IMR-90 (cell line): ENCODE measurements around the gene TMEM225. TPM values are rescaled to one million over a fixed set of nuclear protein-coding genes. Genes with fewer than 3 reads are reported as not detected.

Experiments
- ATAC-seq: fragments of 200-7000 bp; cut with Tn5 transposase; 2 replicates; pipeline ENCODE4 v1.9.1; 2020; ENCODE audit warnings: low read depth, mild to moderate bottlenecking, moderate library complexity
- Bru-seq: library from RNA; stranded (reverse); fragments of 400-500 nt; gene quantifications from one replicate; lab custom pipeline; 2021; lab: Mats Ljungman, UMichigan
- BruChase-seq, 2 experiments: library from RNA; stranded (reverse); fragments of 400-500 nt; gene quantifications; one replicate each; lab custom pipeline; 2021; lab: Mats Ljungman, UMichigan
- BruUV-seq: library from RNA; stranded (reverse); fragments of 400-500 nt; replicated peaks from 2 replicates; lab custom pipeline; 2021; lab: Mats Ljungman, UMichigan
- CTCF ChIA-PET: fragments of 300-600 bp; formaldehyde crosslinking; extraction: SDS; loops from one replicate; lab custom pipeline; 2021; ENCODE audit warnings: antibody characterized with exemption; lab: Yijun Ruan, JAX
- POLR2A ChIA-PET: fragments of 300-600 bp; sonication (Branson Sonifier 250); formaldehyde crosslinking; loops from one replicate; lab custom pipeline; 2022; ENCODE audit warnings: antibody characterized with exemption; ENCODE audit not compliant: unreplicated experiment; lab: Charles Lee
- DNase-seq: peaks from one replicate; pipeline ENCODE4 v3.0.0; 2013
- H2AFZ ChIP-seq: replicated peaks from 2 replicates; pipeline ENCODE3; 2013; ENCODE audit warnings: low read length, mild to moderate bottlenecking; ENCODE audit not compliant: poor library complexity
- H2AK5ac ChIP-seq: 2 replicates; pipeline ENCODE4 v1.6.1; 2013; ENCODE audit warnings: low read depth, low read length, inconsistent platforms
- H2AK9ac ChIP-seq: replicated peaks from 2 replicates; pipeline ENCODE3; 2013; ENCODE audit warnings: mild to moderate bottlenecking, low read depth, low read length, moderate library complexity; ENCODE audit not compliant: poor library complexity
- H2BK120ac ChIP-seq: 2 replicates; pipeline ENCODE4 v1.6.1; 2013; ENCODE audit warnings: low read depth, low read length, inconsistent platforms
- H2BK15ac ChIP-seq: 3 replicates; pipeline ENCODE4 v1.6.1; 2013; ENCODE audit warnings: low read depth, low read length, inconsistent platforms
- H2BK20ac ChIP-seq: 2 replicates; pipeline ENCODE4 v1.6.1; 2013; ENCODE audit warnings: low read depth, mild to moderate bottlenecking, inconsistent platforms, low read length, moderate library complexity
- H2BK5ac ChIP-seq: 2 replicates; pipeline ENCODE4 v1.6.1; 2013; ENCODE audit warnings: mild to moderate bottlenecking, low read depth, low read length, inconsistent platforms; ENCODE audit not compliant: poor library complexity, severe bottlenecking
- H3K14ac ChIP-seq: replicated peaks from 2 replicates; pipeline ENCODE4 v1.6.1; 2013; ENCODE audit warnings: low read depth, low read length, inconsistent platforms
- H3K18ac ChIP-seq: 2 replicates; pipeline ENCODE4 v1.6.1; 2013; ENCODE audit warnings: low read depth, low read length, control low read depth
- H3K23ac ChIP-seq: 2 replicates; pipeline ENCODE4 v1.6.1; 2013; ENCODE audit warnings: low read depth, low read length, inconsistent platforms
- H3K27ac ChIP-seq: 2 replicates; pipeline ENCODE4 v1.5.1; 2013; ENCODE audit warnings: mild to moderate bottlenecking, control low read depth, low read length; ENCODE audit not compliant: insufficient read depth
- H3K27me3 ChIP-seq: 2 replicates; pipeline ENCODE4 v1.6.1; 2013; ENCODE audit warnings: low read length; ENCODE audit not compliant: control insufficient read depth, insufficient read depth
- H3K36me3 ChIP-seq: 2 replicates; pipeline ENCODE4 v1.6.1; 2013; ENCODE audit warnings: low read length, mixed read lengths; ENCODE audit not compliant: control insufficient read depth, insufficient read depth
- H3K4ac ChIP-seq: 2 replicates; pipeline ENCODE4 v1.6.1; 2013; ENCODE audit warnings: low read depth, low read length, inconsistent platforms
- H3K4me1 ChIP-seq: 2 replicates; pipeline ENCODE4 v1.6.1; 2013; ENCODE audit warnings: low read length, mixed read lengths; ENCODE audit not compliant: control insufficient read depth, insufficient read depth
- H3K4me2 ChIP-seq: 2 replicates; pipeline ENCODE4 v1.6.1; 2013; ENCODE audit warnings: low read depth, mild to moderate bottlenecking, control low read depth, low read length, moderate library complexity
- H3K4me3 ChIP-seq: 2 replicates; pipeline ENCODE4 v1.5.1; 2013; ENCODE audit warnings: low read depth, mild to moderate bottlenecking, control low read depth, low read length, moderate library complexity; ENCODE audit not compliant: insufficient read depth
- H3K56ac ChIP-seq: 2 replicates; pipeline ENCODE4 v1.6.1; 2013; ENCODE audit warnings: low read length, inconsistent platforms; ENCODE audit not compliant: insufficient read depth; ENCODE audit errors: extremely low read depth
- H3K79me1 ChIP-seq, 2 experiments: 2 replicates each; pipeline ENCODE4 v1.6.1; 2013; ENCODE audit warnings: low read length in 2 of 2, inconsistent platforms in 1 of 2, low read depth in 1 of 2
- H3K9ac ChIP-seq: 2 replicates; pipeline ENCODE4 v1.6.1; 2013; ENCODE audit warnings: low read depth, low read length, control low read depth
- H3K9me1 ChIP-seq: 2 replicates; pipeline ENCODE4 v1.6.1; 2013; ENCODE audit warnings: low read length, inconsistent platforms; ENCODE audit not compliant: insufficient read depth
- H3K9me3 ChIP-seq: 2 replicates; pipeline ENCODE4 v1.6.1; 2013; ENCODE audit warnings: low read length; ENCODE audit not compliant: control insufficient read depth, insufficient read depth
- H4K20me1 ChIP-seq: 2 replicates; pipeline ENCODE4 v1.6.1; 2013; ENCODE audit warnings: low read length, inconsistent platforms; ENCODE audit not compliant: insufficient read depth
- H4K5ac ChIP-seq: 2 replicates; pipeline ENCODE4 v1.6.1; 2013; ENCODE audit warnings: mild to moderate bottlenecking, low read depth, low read length, control low read depth
- H4K8ac ChIP-seq, 2 experiments: 2 replicates each; pipeline ENCODE4 v1.6.1; 2013; ENCODE audit warnings: low read depth in 2 of 2, low read length in 2 of 2, control low read depth in 1 of 2, inconsistent platforms in 1 of 2
- H4K91ac ChIP-seq: 2 replicates; pipeline ENCODE4 v1.6.1; 2013; ENCODE audit warnings: low read depth, low read length, inconsistent platforms; ENCODE audit not compliant: insufficient read depth
- BHLHE40 ChIP-seq: fragments of 150-350 bp; IDR thresholded peaks from 2 replicates; pipeline ENCODE4 v1.6.1; 2016; ENCODE audit warnings: mild to moderate bottlenecking, low read depth, low read length
- CEBPB ChIP-seq: IDR thresholded peaks from 2 replicates; pipeline ENCODE4 v1.6.1; 2012; ENCODE audit warnings: low read depth, low read length, improper control_type of control experiment
- CHD1 ChIP-seq: IDR thresholded peaks from 2 replicates; pipeline ENCODE4 v1.6.1; 2012; ENCODE audit warnings: low read depth, low read length, improper control_type of control experiment
- ELK1 ChIP-seq: fragments of 150-350 bp; IDR thresholded peaks from 2 replicates; pipeline ENCODE4 v1.6.1; 2016; ENCODE audit warnings: low read depth, mild to moderate bottlenecking, low read length, moderate library complexity, borderline replicate concordance
- FOS ChIP-seq: fragments of 150-350 bp; IDR thresholded peaks from 2 replicates; pipeline ENCODE4 v1.6.1; 2016; ENCODE audit warnings: low read depth, low read length
- MAFK ChIP-seq: IDR thresholded peaks from 2 replicates; pipeline ENCODE4 v1.6.1; 2012; ENCODE audit warnings: low read depth, low read length, improper control_type of control experiment
- MAZ ChIP-seq: IDR thresholded peaks from 2 replicates; pipeline ENCODE4 v1.6.1; 2012; ENCODE audit warnings: low read depth, mild to moderate bottlenecking, low read length, improper control_type of control experiment, moderate library complexity, borderline replicate concordance
- MXI1 ChIP-seq: IDR thresholded peaks from 2 replicates; pipeline ENCODE4 v1.6.1; 2012; ENCODE audit warnings: low read depth, mild to moderate bottlenecking, low read length, moderate library complexity, borderline replicate concordance
- NFE2L2 ChIP-seq: fragments of 150-350 bp; IDR thresholded peaks from 2 replicates; pipeline ENCODE4 v1.6.1; 2016; ENCODE audit warnings: low read depth, mild to moderate bottlenecking, low read length
- POLR2A ChIP-seq: IDR thresholded peaks from 2 replicates; pipeline ENCODE4 v1.6.1; 2012; ENCODE audit warnings: mild to moderate bottlenecking, low read depth, low read length
- RAD21 ChIP-seq: IDR thresholded peaks from 2 replicates; pipeline ENCODE4 v1.6.1; 2012; ENCODE audit warnings: low read length, improper control_type of control experiment
- RCOR1 ChIP-seq: IDR thresholded peaks from 2 replicates; pipeline ENCODE4 v1.6.1; 2012; ENCODE audit warnings: mild to moderate bottlenecking, low read length, improper control_type of control experiment; ENCODE audit not compliant: insufficient replicate concordance
- RFX5 ChIP-seq: IDR thresholded peaks from 2 replicates; pipeline ENCODE4 v1.8.0; 2012; ENCODE audit warnings: low read depth, mild to moderate bottlenecking, low read length, moderate library complexity
- SMC3 ChIP-seq: fragments of 150-350 bp; IDR thresholded peaks from 2 replicates; pipeline ENCODE4 v1.6.1; 2016; ENCODE audit warnings: low read depth, mild to moderate bottlenecking, antibody characterized with exemption, low read length, moderate library complexity
- WGBS, 2 experiments: methylation state at CpG; one replicate each; pipeline versions ENCODE4 v1.1.5 to v1.1.7; 2013; ENCODE audit warnings: missing lambda C conversion rate in 2 of 2; ENCODE audit not compliant: insufficient read length in 1 of 2; ENCODE audit errors: extremely low coverage in 2 of 2; 5-methylcytosine and 5-hydroxymethylcytosine counted together
- dilution Hi-C: fragments of 300-500 bp; cut with HindIII; formaldehyde crosslinking; loops from one replicate; pipeline ENCODE4 v1.14.3; 2018; ENCODE audit warnings: low sequenced_read_pairs; ENCODE audit not compliant: unreplicated experiment
- in situ Hi-C: fragments of 300-500 bp; cut with MboI; formaldehyde crosslinking; loops from 3 replicates; pipeline ENCODE4 v1.14.3; 2019; ENCODE audit warnings: low sequenced_read_pairs, inconsistent platforms, mixed read lengths
- intact Hi-C: fragments of 100-400 bp; cut with micrococcal nuclease; formaldehyde crosslinking; loops from 2 replicates; pipeline ENCODE4 v1.10.0; 2022
- long read RNA-seq: library from polyadenylated mRNA; unstranded; transcript quantifications from one replicate; pipeline ENCODE4 v2.0.0, GENCODE V29; 2021; ENCODE audit not compliant: unreplicated experiment
- polyA plus RNA-seq, 3 experiments: library from polyadenylated mRNA; depleted of rRNA; stranded (reverse); fragments of >200 nt; gene quantifications; 2 replicates each; pipeline ENCODE4 v1.2.3, GENCODE V29; 2012; ENCODE audit warnings: low replicate concordance in 1 of 3
- total RNA-seq: library from RNA; depleted of rRNA; stranded (reverse); fragments of >200 nt; gene quantifications from 2 replicates; pipeline ENCODE4 v1.2.3, GENCODE V29; 2012; rRNA removed
- TF ChIP-seq, protein P1 (sequence below): conservative IDR thresholded peaks from 2 replicates; pipeline ENCODE4 v1.5.1; 2012; ENCODE audit warnings: mild to moderate bottlenecking, low read depth, low read length, improper control_type of control experiment

The TMEM225 gene, protein sequence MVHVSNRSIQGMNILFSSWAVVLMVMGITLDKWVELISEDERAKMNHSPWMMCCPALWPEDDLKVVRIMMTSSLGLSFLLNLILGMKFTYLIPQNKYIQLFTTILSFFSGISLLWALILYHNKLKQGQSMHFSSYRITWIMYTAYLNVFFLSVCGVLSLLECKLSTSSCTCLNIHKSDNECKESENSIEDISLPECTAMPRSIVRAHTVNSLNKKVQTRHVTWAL
- total RNA-seq: not detected in 2 replicates
- not detected in 2 replicates for polyA plus RNA-seq (2012; rRNA removed)
- not detected in 2 replicates for polyA plus RNA-seq (2012; cell fraction: cytosol; rRNA removed)
- polyA plus RNA-seq (2012; cell fraction: nucleus; rRNA removed; ENCODE audit: low replicate concordance): not detected in 2 replicates
- not detected for Bru-seq, nascent RNA
- not detected for BruChase-seq, experiment 1, labeled RNA remaining after a 6-hour chase
- BruChase-seq, experiment 2, labeled RNA remaining after a 2-hour chase: not detected
- long read RNA-seq: 0 reads

- H3K27ac ChIP-seq: no peak within 1 kb of the TSS
- no peaks in the 10 kb centered on the region for H3K79me1 ChIP-seq
- no peak within 1 kb of the TSS for H3K4me3 ChIP-seq
- no peak within 1 kb of the TSS for H3K18ac ChIP-seq
- no peak within 1 kb of the TSS for H3K56ac ChIP-seq
- in situ Hi-C loops (no loop called here), dilution Hi-C loops (no loop called here), intact Hi-C loops (no loop called here)
- no peak within 1 kb of the TSS for H3K14ac ChIP-seq
- H3K4me2 ChIP-seq: no peak within 1 kb of the TSS
- peaks cover 2% of the 10 kb centered on the region; the same call in 1 of the 2 replicates for H3K9me3 ChIP-seq
- no peak within 1 kb of the TSS for H2BK120ac ChIP-seq
- no peaks in the 10 kb centered on the region for H4K20me1 ChIP-seq
- no peak within 1 kb of the TSS for H2AK9ac ChIP-seq
- H4K8ac ChIP-seq: no peak within 1 kb of the TSS
- H2BK20ac ChIP-seq: no peak within 1 kb of the TSS
- DNase-seq: no peak
- 60% methylated on average over 1 of the region's 3 CpGs; no CpG with 5 or more reads in 1 of the 2 experiments for WGBS, 2 experiments
- H2AK5ac ChIP-seq: no peak within 1 kb of the TSS
- H2AFZ ChIP-seq: no peak within 1 kb of the TSS
- no peak within 1 kb of the TSS for H2BK5ac ChIP-seq
- no peak within 1 kb of the TSS for H2BK15ac ChIP-seq
- H4K91ac ChIP-seq: no peak within 1 kb of the TSS
- no peak within 1 kb of the TSS for H3K9ac ChIP-seq
- ATAC-seq: no peak
- H3K4ac ChIP-seq: no peak within 1 kb of the TSS
- no peaks in the 10 kb centered on the region for H3K27me3 ChIP-seq
- no peaks in the 10 kb centered on the region for H3K4me1 ChIP-seq
- POLR2A ChIA-PET: no interaction called here
- H3K9me1 ChIP-seq: no peaks in the 10 kb centered on the region
- H4K5ac ChIP-seq: no peak within 1 kb of the TSS
- H3K36me3 ChIP-seq: no peaks in the 10 kb centered on the region
- CTCF ChIA-PET: no interaction called here
- BruUV-seq: no TSS peak
- no peak within 1 kb of the TSS for H3K23ac ChIP-seq
- TF ChIP-seq MAFK (no peak), ELK1 (no peak), RCOR1 (no peak), POLR2A (no peak), RFX5 (no peak), CHD1 (no peak), CEBPB (no peak), SMC3 (no peak), BHLHE40 (no peak), MAZ (no peak), NFE2L2 (no peak), FOS (no peak), RAD21 (no peak), MXI1 (no peak)
- TF ChIP-seq, protein P1, sequence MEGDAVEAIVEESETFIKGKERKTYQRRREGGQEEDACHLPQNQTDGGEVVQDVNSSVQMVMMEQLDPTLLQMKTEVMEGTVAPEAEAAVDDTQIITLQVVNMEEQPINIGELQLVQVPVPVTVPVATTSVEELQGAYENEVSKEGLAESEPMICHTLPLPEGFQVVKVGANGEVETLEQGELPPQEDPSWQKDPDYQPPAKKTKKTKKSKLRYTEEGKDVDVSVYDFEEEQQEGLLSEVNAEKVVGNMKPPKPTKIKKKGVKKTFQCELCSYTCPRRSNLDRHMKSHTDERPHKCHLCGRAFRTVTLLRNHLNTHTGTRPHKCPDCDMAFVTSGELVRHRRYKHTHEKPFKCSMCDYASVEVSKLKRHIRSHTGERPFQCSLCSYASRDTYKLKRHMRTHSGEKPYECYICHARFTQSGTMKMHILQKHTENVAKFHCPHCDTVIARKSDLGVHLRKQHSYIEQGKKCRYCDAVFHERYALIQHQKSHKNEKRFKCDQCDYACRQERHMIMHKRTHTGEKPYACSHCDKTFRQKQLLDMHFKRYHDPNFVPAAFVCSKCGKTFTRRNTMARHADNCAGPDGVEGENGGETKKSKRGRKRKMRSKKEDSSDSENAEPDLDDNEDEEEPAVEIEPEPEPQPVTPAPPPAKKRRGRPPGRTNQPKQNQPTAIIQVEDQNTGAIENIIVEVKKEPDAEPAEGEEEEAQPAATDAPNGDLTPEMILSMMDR: no peak
Observed at GRCh38 chr11:123885570-123885969, at the start of gene TMEM225. TMEM225 (minus strand) TSS chr11:123885670; CDS start chr11:123885425, 245 bp downstream.
